HepG2 (cell line): ENCODE measurements around the gene DDRGK1. TPM values are rescaled to one million over a fixed set of nuclear protein-coding genes. Genes with fewer than 3 reads are reported as not detected.
A peak's percentile ranks its signal among the peaks of the same experiment; 100 is the strongest.

Experiments
- ADNP ChIP-seq: sonication (generic); formaldehyde crosslinking; IDR thresholded peaks from 2 replicates; pipeline ENCODE4 v1.4.0; 2020; ENCODE audit warnings: missing genetic modification reagents
- ARHGAP35 ChIP-seq: sonication (generic); formaldehyde crosslinking; IDR thresholded peaks from 2 replicates; pipeline ENCODE4 v1.9.0; 2022; ENCODE audit warnings: mild to moderate bottlenecking, inconsistent platforms, moderate library complexity, missing genetic modification reagents, borderline replicate concordance
- EP300 ChIP-seq, 3 experiments: sonication (generic) in 1 of 3; formaldehyde crosslinking in 1 of 3; IDR thresholded peaks; 2 replicates each; pipeline versions ENCODE4 v1.5.1 to v1.6.1; 2011 to 2020; ENCODE audit warnings: low read depth in 2 of 3, low read length in 2 of 3, borderline replicate concordance in 1 of 3, improper control_type of control experiment in 1 of 3, mild to moderate bottlenecking in 1 of 3, missing genetic modification reagents in 1 of 3, moderate library complexity in 1 of 3
- HNF4G ChIP-seq, 2 experiments: sonication (generic) in 1 of 2; formaldehyde crosslinking in 1 of 2; IDR thresholded peaks; 2 replicates each; pipeline versions ENCODE4 v1.4.0 to v1.6.1; 2011 to 2020; ENCODE audit warnings: borderline replicate concordance in 2 of 2, low read depth in 2 of 2, mild to moderate bottlenecking in 2 of 2, low read length in 1 of 2, missing genetic modification reagents in 1 of 2, moderate library complexity in 1 of 2
- KAT7 ChIP-seq: IDR thresholded peaks from 2 replicates; pipeline ENCODE4 v1.6.1; 2018; ENCODE audit warnings: borderline replicate concordance, missing compliant biosample characterization
- KDM6A ChIP-seq: IDR thresholded peaks from 2 replicates; pipeline ENCODE4 v1.6.1; 2016; ENCODE audit warnings: low read depth
- NR2C2 ChIP-seq: sonication (generic); formaldehyde crosslinking; IDR thresholded peaks from 2 replicates; pipeline ENCODE4 v1.4.0; 2020; ENCODE audit warnings: missing genetic modification reagents, mild to moderate bottlenecking, moderate library complexity, borderline replicate concordance
- NR2F2 ChIP-seq: IDR thresholded peaks from 2 replicates; pipeline ENCODE4 v1.6.1; 2012; ENCODE audit warnings: low read depth, inconsistent platforms, borderline replicate concordance
- SALL2 ChIP-seq: sonication (generic); formaldehyde crosslinking; IDR thresholded peaks from 2 replicates; pipeline ENCODE4 v1.8.1; 2023; ENCODE audit warnings: mild to moderate bottlenecking, missing genetic modification reagents, inconsistent platforms
- SP1 ChIP-seq, 2 experiments: fragments of 450-650 bp in 1 of 2; sonication (generic) in 1 of 2; formaldehyde crosslinking in 1 of 2; IDR thresholded peaks; 2 replicates each; pipeline versions ENCODE4 v1.4.0 to v1.6.1; 2016 to 2020; ENCODE audit warnings: missing genetic modification reagents in 1 of 2
- SRF ChIP-seq: IDR thresholded peaks from 2 replicates; pipeline ENCODE4 v1.6.1; 2011; ENCODE audit warnings: mild to moderate bottlenecking, low read depth, low read length, moderate library complexity
- ZBTB3 ChIP-seq: sonication (generic); formaldehyde crosslinking; IDR thresholded peaks from 2 replicates; pipeline ENCODE4 v1.4.0; 2020; ENCODE audit warnings: low read depth, mild to moderate bottlenecking, moderate library complexity, missing genetic modification reagents, borderline replicate concordance
- ZNF121 ChIP-seq: sonication (generic); formaldehyde crosslinking; IDR thresholded peaks from 2 replicates; pipeline ENCODE4 v1.5.0; 2020; ENCODE audit warnings: mild to moderate bottlenecking, missing genetic modification reagents
- ZNF138 ChIP-seq: sonication (generic); formaldehyde crosslinking; IDR thresholded peaks from 2 replicates; pipeline ENCODE4 v1.5.0; 2020; ENCODE audit warnings: mild to moderate bottlenecking, low read depth, missing genetic modification reagents
- ZNF468 ChIP-seq: sonication (generic); formaldehyde crosslinking; IDR thresholded peaks from 2 replicates; pipeline ENCODE4 v1.8.0; 2022; ENCODE audit warnings: mild to moderate bottlenecking, moderate library complexity, missing genetic modification reagents
- ZNF556 ChIP-seq: sonication (generic); formaldehyde crosslinking; IDR thresholded peaks from 2 replicates; pipeline ENCODE4 v1.4.0; 2020; ENCODE audit warnings: mild to moderate bottlenecking, missing genetic modification reagents, borderline replicate concordance
- polyA plus RNA-seq, 8 experiments: library from polyadenylated mRNA; depleted of rRNA in 3 of 8; stranded (reverse) in 7 of 8; unstranded in 1 of 8; fragments of >200 nt; fragmentation: Illumina TruSeq in 4 of 8; extraction: Trizol in 4 of 8; gene quantifications; 2 replicates each; pipeline versions ENCODE4 v1.2.1 to v1.2.3, GENCODE V29; 2011 to 2016; ENCODE audit warnings: low read depth in 4 of 8, missing spikeins in 1 of 8, mixed read lengths in 1 of 8; ENCODE audit not compliant: insufficient read depth in 1 of 8
- total RNA-seq, 5 experiments: library from RNA; depleted of rRNA; stranded (reverse); fragments of >200 nt; fragmentation: Illumina TruSeq; extraction: Trizol; gene quantifications; 2 replicates each; pipeline ENCODE4 v1.2.3, GENCODE V29; 2016; ENCODE audit warnings: low read depth in 1 of 5
- TF ChIP-seq, protein P1 (sequence below): sonication (generic); formaldehyde crosslinking; IDR thresholded peaks from 2 replicates; pipeline ENCODE4 v1.9.0; 2022; ENCODE audit warnings: missing genetic modification reagents, mild to moderate bottlenecking, borderline replicate concordance
- TF ChIP-seq, protein P2 (sequence below), 2 experiments: fragments of 450-650 bp in 1 of 2; sonication (generic) in 1 of 2; formaldehyde crosslinking; IDR thresholded peaks; 2 replicates each; pipeline versions ENCODE4 v1.5.0 to v1.8.0; 2020 to 2022; ENCODE audit warnings: mild to moderate bottlenecking in 1 of 2, missing genetic modification reagents in 1 of 2
- TF ChIP-seq, protein P3 (sequence below): sonication (generic); formaldehyde crosslinking; IDR thresholded peaks from 2 replicates; pipeline ENCODE4 v1.5.0; 2020; ENCODE audit warnings: missing genetic modification reagents, mild to moderate bottlenecking, borderline replicate concordance
- TF ChIP-seq, protein P4 (sequence below): sonication (generic); formaldehyde crosslinking; IDR thresholded peaks from 2 replicates; pipeline ENCODE4 v1.5.1; 2020; ENCODE audit warnings: mild to moderate bottlenecking, missing genetic modification reagents

Gene DDRGK1
- total and polyA plus RNA-seq, 2 of the 13 experiments (the other 11 are each of a cell fraction or from before 2014, with no cell fraction given) = 96.7 to 149 TPM

DNA sequence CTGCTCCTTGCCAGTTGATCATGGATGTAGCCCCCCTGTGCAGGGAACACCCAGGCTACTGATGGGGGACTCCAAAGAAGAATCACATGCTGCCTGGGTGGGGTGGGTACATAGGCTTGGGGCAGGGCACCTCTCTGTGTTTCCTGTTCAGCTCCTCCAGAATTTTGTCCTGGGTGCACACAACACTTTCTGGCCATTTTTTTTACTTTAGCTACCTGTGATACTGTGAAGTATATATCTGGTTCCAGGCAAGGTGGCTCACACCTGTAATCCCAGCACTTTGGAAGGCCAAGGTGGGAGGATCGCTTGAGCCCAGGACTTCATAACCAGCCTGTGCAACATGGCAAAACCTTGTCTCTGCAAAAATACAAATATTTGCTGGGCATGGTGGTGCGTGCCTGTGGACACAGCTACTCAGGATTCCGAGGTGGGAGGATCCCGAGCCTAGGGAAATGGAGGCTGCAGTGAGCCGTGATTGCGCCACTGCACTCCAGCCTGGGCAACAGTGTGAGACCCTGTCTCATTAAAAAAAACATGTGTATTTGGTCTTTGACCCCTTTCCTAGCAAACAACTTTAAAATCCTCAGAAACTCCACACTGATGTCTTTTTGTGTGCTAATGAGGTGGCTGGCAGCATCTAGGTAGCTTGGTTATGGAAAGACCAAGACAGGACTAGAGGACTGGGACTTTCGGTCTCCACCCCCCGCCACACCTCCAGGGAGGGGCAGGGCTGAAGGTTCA lies 20.4 kb upstream of the DDRGK1 start (continued):
- TF ChIP-seq, protein P1, sequence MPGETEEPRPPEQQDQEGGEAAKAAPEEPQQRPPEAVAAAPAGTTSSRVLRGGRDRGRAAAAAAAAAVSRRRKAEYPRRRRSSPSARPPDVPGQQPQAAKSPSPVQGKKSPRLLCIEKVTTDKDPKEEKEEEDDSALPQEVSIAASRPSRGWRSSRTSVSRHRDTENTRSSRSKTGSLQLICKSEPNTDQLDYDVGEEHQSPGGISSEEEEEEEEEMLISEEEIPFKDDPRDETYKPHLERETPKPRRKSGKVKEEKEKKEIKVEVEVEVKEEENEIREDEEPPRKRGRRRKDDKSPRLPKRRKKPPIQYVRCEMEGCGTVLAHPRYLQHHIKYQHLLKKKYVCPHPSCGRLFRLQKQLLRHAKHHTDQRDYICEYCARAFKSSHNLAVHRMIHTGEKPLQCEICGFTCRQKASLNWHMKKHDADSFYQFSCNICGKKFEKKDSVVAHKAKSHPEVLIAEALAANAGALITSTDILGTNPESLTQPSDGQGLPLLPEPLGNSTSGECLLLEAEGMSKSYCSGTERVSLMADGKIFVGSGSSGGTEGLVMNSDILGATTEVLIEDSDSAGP = peak; percentile 65; the same call in 1 of the 2 replicates
- TF ChIP-seq ARHGAP35 (no peak), ZBTB3 (CRISPR knock-in tag) (peak; percentile 96), SP1 (IDR thresholded peaks at IDR 0.05) (no peak), SP1 (CRISPR knock-in tag; IDR thresholded peaks at IDR 0.05) (peak; percentile 44), ZNF468 (CRISPR knock-in tag) (no peak), ADNP (CRISPR knock-in tag) (peak; percentile 93), HNF4G (IDR thresholded peaks at IDR 0.05; ENCODE audit: borderline replicate concordance, low read depth, low read length) (peak; percentile 43), HNF4G (CRISPR knock-in tag; IDR thresholded peaks at IDR 0.05; ENCODE audit: borderline replicate concordance, low read depth) (peak; percentile 42; the same call in 1 of the 2 replicates), KDM6A (CRISPR knock-in tag) (0 out of 2 replicates have a peak, but pooled peaks have one; percentile 28), ZNF121 (CRISPR knock-in tag) (peak; percentile 100), SRF (no peak), EP300 (IDR thresholded peaks at IDR 0.05; ENCODE audit: low read depth in 2 of 2, low read length in 2 of 2) (peak in 1 of 2 experiments; percentile 70; a peak in 1 of 4 replicates), EP300 (CRISPR knock-in tag; IDR thresholded peaks at IDR 0.05; ENCODE audit: borderline replicate concordance) (peak; percentile 71), NR2F2 (0 out of 2 replicates have a peak, but pooled peaks have one; percentile 49), SALL2 (CRISPR knock-in tag) (0 out of 2 replicates have a peak, but pooled peaks have one; percentile 65), NR2C2 (CRISPR knock-in tag) (0 out of 2 replicates have a peak, but pooled peaks have one; percentile 31), KAT7 (CRISPR knock-in tag) (peak; percentile 92; the same call in 1 of the 2 replicates), ZNF138 (CRISPR knock-in tag) (no peak), ZNF556 (CRISPR knock-in tag) (peak; percentile 72; the same call in 1 of the 2 replicates)
- TF ChIP-seq, protein P2, sequence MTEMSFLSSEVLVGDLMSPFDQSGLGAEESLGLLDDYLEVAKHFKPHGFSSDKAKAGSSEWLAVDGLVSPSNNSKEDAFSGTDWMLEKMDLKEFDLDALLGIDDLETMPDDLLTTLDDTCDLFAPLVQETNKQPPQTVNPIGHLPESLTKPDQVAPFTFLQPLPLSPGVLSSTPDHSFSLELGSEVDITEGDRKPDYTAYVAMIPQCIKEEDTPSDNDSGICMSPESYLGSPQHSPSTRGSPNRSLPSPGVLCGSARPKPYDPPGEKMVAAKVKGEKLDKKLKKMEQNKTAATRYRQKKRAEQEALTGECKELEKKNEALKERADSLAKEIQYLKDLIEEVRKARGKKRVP (CRISPR knock-in tag; IDR thresholded peaks at IDR 0.05) = peak in 1 of 2 experiments; percentile 70; a peak in 1 of 4 replicates
- TF ChIP-seq, protein P3, sequence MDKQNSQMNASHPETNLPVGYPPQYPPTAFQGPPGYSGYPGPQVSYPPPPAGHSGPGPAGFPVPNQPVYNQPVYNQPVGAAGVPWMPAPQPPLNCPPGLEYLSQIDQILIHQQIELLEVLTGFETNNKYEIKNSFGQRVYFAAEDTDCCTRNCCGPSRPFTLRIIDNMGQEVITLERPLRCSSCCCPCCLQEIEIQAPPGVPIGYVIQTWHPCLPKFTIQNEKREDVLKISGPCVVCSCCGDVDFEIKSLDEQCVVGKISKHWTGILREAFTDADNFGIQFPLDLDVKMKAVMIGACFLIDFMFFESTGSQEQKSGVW (CRISPR knock-in tag) = no peak; the same call in 1 of the 2 replicates
- TF ChIP-seq, protein P4, sequence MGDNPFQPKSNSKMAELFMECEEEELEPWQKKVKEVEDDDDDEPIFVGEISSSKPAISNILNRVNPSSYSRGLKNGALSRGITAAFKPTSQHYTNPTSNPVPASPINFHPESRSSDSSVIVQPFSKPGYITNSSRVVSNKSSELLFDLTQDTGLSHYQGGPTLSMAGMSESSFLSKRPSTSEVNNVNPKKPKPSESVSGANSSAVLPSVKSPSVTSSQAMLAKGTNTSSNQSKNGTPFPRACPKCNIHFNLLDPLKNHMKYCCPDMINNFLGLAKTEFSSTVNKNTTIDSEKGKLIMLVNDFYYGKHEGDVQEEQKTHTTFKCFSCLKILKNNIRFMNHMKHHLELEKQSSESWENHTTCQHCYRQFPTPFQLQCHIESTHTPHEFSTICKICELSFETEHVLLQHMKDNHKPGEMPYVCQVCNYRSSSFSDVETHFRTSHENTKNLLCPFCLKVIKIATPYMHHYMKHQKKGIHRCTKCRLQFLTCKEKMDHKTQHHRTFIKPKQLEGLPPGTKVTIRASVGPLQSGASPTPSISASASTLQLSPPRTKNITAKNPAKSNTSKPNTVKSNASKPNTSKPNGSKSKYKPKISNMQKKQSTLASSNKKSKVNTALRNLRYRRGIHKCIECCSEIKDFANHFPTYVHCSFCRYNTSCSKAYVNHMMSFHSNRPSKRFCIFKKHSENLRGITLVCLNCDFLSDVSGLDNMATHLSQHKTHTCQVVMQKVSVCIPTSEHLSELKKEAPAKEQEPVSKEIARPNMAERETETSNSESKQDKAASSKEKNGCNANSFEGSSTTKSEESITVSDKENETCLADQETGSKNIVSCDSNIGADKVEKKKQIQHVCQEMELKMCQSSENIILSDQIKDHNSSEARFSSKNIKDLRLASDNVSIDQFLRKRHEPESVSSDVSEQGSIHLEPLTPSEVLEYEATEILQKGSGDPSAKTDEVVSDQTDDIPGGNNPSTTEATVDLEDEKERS (CRISPR knock-in tag) = peak; percentile 96
